HG03432 (cell line): ENCODE results near the gene CLDN7.
A peak's percentile ranks its signal among the peaks of the same experiment; 100 is the strongest.

Source experiments
- ATAC-seq: cut with Tn5 transposase; IDR thresholded peaks from one replicate; pipeline ENCODE4 v1.9.1; 2021; ENCODE audit warnings: mild to moderate bottlenecking, moderate library complexity; ENCODE audit not compliant: unreplicated experiment

The CLDN7 gene

GRCh38 chr17:7238420-7239090 lies 23.7 kb downstream of the CLDN7 start:
- ATAC-seq: no peak

GRCh38 chr17:7237761-7238419 lies 24.4 kb downstream of the CLDN7 start:
- peak; percentile 18 for ATAC-seq

GRCh38 chr17:7237266-7237760 lies 25.0 kb downstream of the CLDN7 start:
- ATAC-seq: no peak

- ATAC-seq: no peak
Observed at GRCh38 chr17:7236808-7237207, 25.5 kb downstream of the CLDN7 start.

GRCh38 chr17:7235693-7236665 lies 26.3 kb downstream of the CLDN7 start:
- ATAC-seq: no peak

- peak; percentile 50 for ATAC-seq
Observed at GRCh38 chr17:7234083-7234951, 28.0 kb downstream of the CLDN7 start, which contains the start of gene DVL2. DVL2 (minus strand) TSS chr17:7234517; CDS start chr17:7234262, 255 bp downstream.

- ATAC-seq: no peak
Observed at GRCh38 chr17:7233701-7234082, 28.6 kb downstream of the CLDN7 start.

GRCh38 chr17:7232114-7232513 lies 30.2 kb downstream of the CLDN7 start:
- no peak for ATAC-seq

DNA sequence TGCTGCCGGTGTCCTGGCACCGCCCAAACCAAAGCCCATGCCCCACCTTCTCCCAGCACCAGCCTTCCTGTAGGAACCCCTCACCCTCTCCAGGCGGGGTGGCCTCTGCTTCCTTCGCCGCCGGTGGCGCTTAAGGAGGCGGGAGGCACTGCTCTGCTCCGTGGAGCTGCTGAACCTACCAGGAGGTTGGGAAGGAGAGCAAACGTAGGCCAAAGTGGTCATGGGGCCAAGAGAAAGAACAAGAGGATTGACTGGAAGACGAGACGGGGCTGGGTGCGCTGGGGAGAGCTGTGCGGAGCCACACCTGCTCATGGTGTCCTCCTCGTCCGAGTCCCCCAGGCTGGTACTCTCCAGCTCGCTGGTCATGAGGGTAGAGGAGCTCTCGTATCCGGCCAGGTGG lies 32.8 kb downstream of the CLDN7 start:
- no peak for ATAC-seq

GRCh38 chr17:7228920-7229319 lies 33.4 kb downstream of the CLDN7 start:
- ATAC-seq: no peak

DNA sequence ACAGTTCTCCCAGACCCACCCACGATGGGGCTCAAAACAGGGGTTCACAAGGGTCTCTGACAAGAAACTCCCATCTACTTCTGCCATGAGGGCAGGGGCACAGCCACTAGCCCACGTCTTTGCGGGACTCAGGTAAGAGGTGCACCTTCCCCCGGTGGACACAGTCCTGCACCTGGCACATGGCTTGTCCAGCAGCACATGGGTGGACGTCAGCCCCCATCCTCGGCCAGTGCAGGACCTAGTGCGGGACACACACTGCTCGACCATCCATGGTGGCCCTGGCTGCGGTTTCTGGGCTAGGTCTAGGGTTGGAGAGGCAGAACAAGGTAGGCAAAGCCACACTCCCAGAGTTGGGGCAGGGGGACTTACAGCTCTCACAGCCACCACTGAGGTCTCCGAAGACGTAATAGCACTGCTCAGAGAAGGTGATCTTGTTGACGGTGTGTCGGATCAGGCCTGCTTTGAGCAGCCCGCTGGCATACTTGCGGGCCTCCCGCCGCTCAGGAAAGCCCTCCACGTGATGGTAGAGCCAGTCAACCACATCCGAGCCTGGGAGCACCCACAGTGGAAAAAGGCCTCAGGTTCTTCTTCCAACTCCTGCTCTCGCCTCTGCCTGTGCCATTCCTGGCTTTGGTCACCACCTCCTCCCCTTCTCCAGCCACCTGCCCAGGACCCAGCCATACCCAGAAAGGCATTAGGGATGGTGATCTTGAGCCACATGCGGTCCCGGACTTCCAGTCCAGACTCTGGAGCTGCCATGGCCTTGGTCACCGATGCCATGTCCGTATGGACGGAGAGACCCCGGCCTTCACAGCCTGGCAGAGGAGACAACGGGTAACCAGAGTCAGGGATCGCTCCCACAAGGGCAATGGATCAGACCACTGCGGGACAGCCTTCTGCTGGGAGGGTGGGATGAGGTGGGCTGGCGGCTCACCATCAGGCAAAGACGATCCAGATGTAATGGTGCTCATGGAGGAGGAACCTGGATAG lies 35.3 kb downstream of the CLDN7 start:
- no peak for ATAC-seq

- no peak for ATAC-seq
Observed at GRCh38 chr17:7225711-7226331, 36.5 kb downstream of the CLDN7 start.

GRCh38 chr17:7224661-7225111 lies 37.6 kb downstream of the CLDN7 start:
- no peak for ATAC-seq

DNA sequence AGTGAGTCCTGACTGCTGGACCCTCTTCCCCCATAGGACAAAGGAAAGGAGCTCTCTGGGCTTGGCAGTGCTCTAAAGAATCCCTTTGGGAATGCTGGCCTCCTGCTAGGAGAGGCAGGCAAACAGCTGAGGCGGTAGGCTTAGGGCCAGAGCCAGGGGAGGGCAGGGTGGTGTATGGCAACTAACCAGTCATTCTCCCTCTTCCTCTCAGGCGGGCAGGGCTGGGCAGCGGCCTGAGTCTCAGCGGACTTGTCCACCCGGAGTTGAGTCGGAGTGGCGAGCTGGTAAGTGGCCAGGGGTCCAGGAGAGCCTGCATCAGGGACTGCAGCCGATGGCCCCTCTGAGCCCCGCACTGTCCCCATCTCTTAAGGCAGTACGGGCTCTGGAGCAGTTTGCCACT lies 38.2 kb downstream of the CLDN7 start:
- no peak for ATAC-seq

DNA sequence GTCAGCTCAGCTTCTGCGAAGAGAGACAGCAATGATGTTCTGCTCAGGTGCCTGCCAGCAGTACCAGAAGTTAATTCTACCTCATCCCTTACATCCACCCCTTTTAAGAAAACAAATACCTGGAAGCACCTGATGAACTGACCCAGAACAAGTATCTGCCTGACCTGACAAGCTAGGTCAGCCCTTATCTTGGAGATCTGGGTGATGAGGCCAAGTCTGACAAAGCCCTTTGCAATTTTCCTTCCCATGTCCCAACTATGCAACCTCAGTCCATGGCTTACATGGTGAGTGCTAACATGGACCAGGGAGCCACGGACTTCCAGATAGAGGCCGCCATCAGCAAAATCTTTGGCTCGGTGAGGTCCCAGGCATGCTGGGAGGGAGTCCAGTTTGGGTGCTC lies 38.9 kb downstream of the CLDN7 start:
- ATAC-seq: no peak

DNA sequence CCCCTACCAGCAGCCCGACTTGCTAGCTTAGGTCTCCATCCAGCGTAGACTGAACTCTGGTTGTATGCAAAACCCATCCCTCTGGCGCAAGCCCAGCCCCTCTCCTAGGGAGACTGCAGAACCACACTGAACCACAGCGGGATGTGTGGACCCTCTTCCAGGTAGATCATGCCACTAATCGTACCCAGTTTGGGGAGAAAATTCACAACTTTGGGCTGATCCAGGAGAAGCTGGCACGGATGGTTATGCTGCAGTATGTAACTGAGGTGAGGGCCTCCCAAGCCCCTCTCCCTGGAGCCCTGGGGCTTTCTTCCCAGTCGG lies 39.3 kb downstream of the CLDN7 start:
- no peak for ATAC-seq

GRCh38 chr17:7222093-7222971 lies 39.9 kb downstream of the CLDN7 start:
- no peak for ATAC-seq
